ENCODE data around the gene LTB4R. TPM values are rescaled to one million over a fixed set of nuclear protein-coding genes. Genes with fewer than 3 reads are reported as not detected.

Gene LTB4R
- total and polyA plus RNA-seq, 8 donors: 5.3 to 26.1 (median 6.5) TPM

DNA sequence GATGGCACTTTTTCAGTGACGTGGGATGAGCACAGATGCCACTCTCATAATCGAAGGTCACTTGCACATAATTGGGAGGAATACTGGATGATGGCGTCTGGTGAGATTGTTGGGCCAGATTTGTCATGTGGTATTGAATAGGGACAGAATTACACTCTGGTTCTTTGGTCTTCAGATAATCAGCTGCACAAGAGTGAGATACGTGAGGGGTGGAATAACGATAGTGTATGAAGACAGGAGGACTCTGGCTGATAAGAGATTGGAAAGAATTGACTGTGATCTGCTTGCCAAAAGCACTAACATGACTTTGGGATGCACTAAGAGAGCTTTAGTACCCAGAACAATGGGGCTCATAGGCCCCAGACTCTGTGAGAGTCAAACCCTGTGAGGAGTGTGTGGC is 32.9 kb upstream of the LTB4R start:
- Histone ChIP-seq H3K36me3 (no peaks in the 10 kb centered on the region), H3K27ac (peak overlapping the region in 1 of 2 donors; percentile 88), H3K9me3 (no peaks in the 10 kb centered on the region), H3K4me1 (peaks cover 4 to 95% of the 10 kb centered on the region in 2 donors), H3K4me3 (no peak overlapping the region), H3K27me3 (no peaks in the 10 kb centered on the region)
- intact Hi-C loops (cut with DNase I): no loop called here
- TF ChIP-seq CTCF (IDR thresholded peaks at IDR 0.05): no peak
- DNase-seq (no peak), ATAC-seq (no peak)

- no peaks in the 10 kb centered on the region for H3K36me3 ChIP-seq
- H3K4me1 ChIP-seq: peaks cover 0 to 84% of the 10 kb centered on the region in 2 donors
- no peaks in the 10 kb centered on the region for H3K27me3 ChIP-seq
- no peaks in the 10 kb centered on the region for H3K9me3 ChIP-seq
- no peak for DNase-seq
- no peak for ATAC-seq
- H3K27ac ChIP-seq: peak overlapping the region in 1 of 2 donors; percentile 88
- no peak for TF ChIP-seq CTCF (IDR thresholded peaks at IDR 0.05)
- intact Hi-C loops (cut with DNase I): no loop called here
- H3K4me3 ChIP-seq: no peak overlapping the region
These were observed 31.8 kb upstream of the LTB4R start for GRCh38 chr14:24279301-24280186.

- DNase-seq (no peak), ATAC-seq (no peak)
- intact Hi-C loops (cut with DNase I): no loop called here
These were observed 30.4 kb upstream of the LTB4R start for GRCh38 chr14:24280797-24281460.

GRCh38 chr14:24281636-24282035 is 29.7 kb upstream of the LTB4R start:
- Histone ChIP-seq H3K27ac (peak overlapping the region in 1 of 2 donors; percentile 74), H3K36me3 (no peaks in the 10 kb centered on the region), H3K9me3 (no peaks in the 10 kb centered on the region), H3K27me3 (no peaks in the 10 kb centered on the region), H3K4me1 (peaks cover 0 to 64% of the 10 kb centered on the region in 2 donors), H3K4me3 (no peak overlapping the region)
- no peak for DNase-seq
- TF ChIP-seq CTCF (IDR thresholded peaks at IDR 0.05): no peak
- ATAC-seq: peak; percentile 28
- intact Hi-C loops (cut with DNase I): no loop called here

More at GRCh38 chr14:24280797-24281460, 30.4 kb upstream of the LTB4R start:
- Histone ChIP-seq H3K27ac (peak overlapping the region in 1 of 2 donors; percentile 74), H3K4me1 (peaks cover 0 to 70% of the 10 kb centered on the region in 2 donors), H3K9me3 (no peaks in the 10 kb centered on the region), H3K4me3 (no peak overlapping the region), H3K36me3 (no peaks in the 10 kb centered on the region), H3K27me3 (no peaks in the 10 kb centered on the region)
- TF ChIP-seq CTCF (IDR thresholded peaks at IDR 0.05): no peak

GRCh38 chr14:24282736-24283135 is 28.6 kb upstream of the LTB4R start:
- no peak for TF ChIP-seq CTCF (IDR thresholded peaks at IDR 0.05)
- H3K9me3 ChIP-seq: no peaks in the 10 kb centered on the region
- ATAC-seq: peak; percentile 10
- DNase-seq: peak in 1 of 4 donors; percentile 53
- H3K27ac ChIP-seq: no peak overlapping the region
- H3K27me3 ChIP-seq: no peaks in the 10 kb centered on the region
- H3K4me1 ChIP-seq: peaks cover 0 to 53% of the 10 kb centered on the region in 2 donors
- no peaks in the 10 kb centered on the region for H3K36me3 ChIP-seq
- intact Hi-C loops (cut with DNase I): no loop called here
- no peak overlapping the region for H3K4me3 ChIP-seq

Measured in left lung (tissue), 10 donors.